Astrocyte (in vitro differentiated cells and primary cell): Measurements from ENCODE around the gene SLC35D3. TPM values are rescaled to one million over a fixed set of nuclear protein-coding genes. Genes with fewer than 3 reads are reported as not detected.

ENCODE experiments used
- DNase-seq: peaks from one replicate; pipeline ENCODE4 v3.0.0-alpha.2; 2010; ENCODE audit warnings: low read depth
- FAIRE-seq: peaks from 2 replicates; lab custom pipeline; 2011; peaks lifted over from hg19 to GRCh38; lab: Jason Lieb, UNC
- H2AFZ ChIP-seq: 2 replicates; pipeline ENCODE4 v1.6.0; 2012; ENCODE audit warnings: low read depth, low read length, inconsistent platforms
- H3K27ac ChIP-seq: 2 replicates; pipeline ENCODE4 v1.5.1; 2011; ENCODE audit warnings: low read depth, low read length, inconsistent platforms
- H3K27me3 ChIP-seq: 2 replicates; pipeline ENCODE4 v1.6.0; 2011; ENCODE audit warnings: low read length, inconsistent platforms; ENCODE audit not compliant: insufficient read depth
- H3K36me3 ChIP-seq: 2 replicates; pipeline ENCODE4 v1.5.1; 2011; ENCODE audit warnings: low read length, inconsistent platforms; ENCODE audit not compliant: insufficient read depth
- H3K4me1 ChIP-seq: 2 replicates; pipeline ENCODE4 v1.5.1; 2011; ENCODE audit warnings: low read length, inconsistent platforms; ENCODE audit not compliant: insufficient read depth
- H3K4me2 ChIP-seq: 2 replicates; pipeline ENCODE4 v1.6.0; 2012; ENCODE audit warnings: low read length, inconsistent platforms
- H3K4me3 ChIP-seq: 2 replicates; pipeline ENCODE4 v1.5.1; 2011; ENCODE audit warnings: low read depth, mild to moderate bottlenecking, low read length, inconsistent platforms; ENCODE audit not compliant: insufficient read depth
- H3K79me2 ChIP-seq: 2 replicates; pipeline ENCODE4 v1.6.0; 2012; ENCODE audit warnings: mild to moderate bottlenecking, low read length, inconsistent platforms; ENCODE audit not compliant: insufficient read depth
- H3K9ac ChIP-seq: 2 replicates; pipeline ENCODE4 v1.6.0; 2012; ENCODE audit warnings: mild to moderate bottlenecking, low read length, inconsistent platforms
- H3K9me3 ChIP-seq: 2 replicates; pipeline ENCODE4 v1.5.1; 2012; ENCODE audit warnings: low read depth, mild to moderate bottlenecking, low read length, inconsistent platforms; ENCODE audit not compliant: insufficient read depth
- H4K20me1 ChIP-seq: 2 replicates; pipeline ENCODE4 v1.6.0; 2012; ENCODE audit warnings: low read length, inconsistent platforms; ENCODE audit not compliant: insufficient read depth
- H3K27ac Mint-ChIP-seq: one replicate; pipeline ENCODE4 v1.8.0; 2021; ENCODE audit warnings: mild to moderate bottlenecking, mixed read lengths; ENCODE audit not compliant: unreplicated experiment
- H3K27me3 Mint-ChIP-seq: one replicate; pipeline ENCODE4 v1.8.0; 2021; ENCODE audit warnings: low read depth, mixed read lengths; ENCODE audit not compliant: unreplicated experiment
- H3K36me3 Mint-ChIP-seq: one replicate; pipeline ENCODE4 v1.8.0; 2021; ENCODE audit warnings: low read depth, mixed read lengths; ENCODE audit not compliant: unreplicated experiment
- H3K4me1 Mint-ChIP-seq: one replicate; pipeline ENCODE4 v1.8.0; 2021; ENCODE audit warnings: low read depth, mixed read lengths; ENCODE audit not compliant: unreplicated experiment
- H3K4me3 Mint-ChIP-seq: one replicate; pipeline ENCODE4 v1.8.0; 2021; ENCODE audit warnings: mild to moderate bottlenecking, moderate library complexity, mixed read lengths; ENCODE audit not compliant: unreplicated experiment
- H3K9me3 Mint-ChIP-seq: one replicate; pipeline ENCODE4 v1.8.0; 2021; ENCODE audit warnings: mild to moderate bottlenecking, mixed read lengths; ENCODE audit not compliant: unreplicated experiment
- CTCF ChIP-seq: IDR thresholded peaks from 2 replicates; pipeline ENCODE4 v1.5.1; 2011; ENCODE audit warnings: low read depth, mild to moderate bottlenecking, inconsistent platforms, low read length, moderate library complexity; ENCODE audit not compliant: insufficient read depth
- EZH2 ChIP-seq: IDR thresholded peaks from 2 replicates; pipeline ENCODE4 v1.6.1; 2012; ENCODE audit warnings: mild to moderate bottlenecking, low read length, inconsistent platforms; ENCODE audit not compliant: insufficient read depth
- total RNA-seq: library from RNA; stranded (reverse); gene quantifications from 2 replicates; pipeline ENCODE4 v1.2.1, GENCODE V29; 2021

SLC35D3 gene
- total RNA-seq, 1 donor from 2014 or later, result not detected

- peaks cover 5% of the 10 kb centered on the region for H3K9me3 ChIP-seq
- H3K9ac ChIP-seq, result peak overlapping the region; percentile 34
- no peak overlapping the region for H3K27ac ChIP-seq
- TF ChIP-seq EZH2 (peak; percentile 77), CTCF (no peak)
- FAIRE-seq, result no peak
- peaks cover 36% of the 10 kb centered on the region for H3K27me3 ChIP-seq
- no peaks in the 10 kb centered on the region for H3K36me3 Mint-ChIP-seq
- H2AFZ ChIP-seq, result peak overlapping the region; percentile 59
- DNase-seq, result no peak
- H3K4me1 Mint-ChIP-seq, result no peaks in the 10 kb centered on the region
- H3K9me3 Mint-ChIP-seq, result peaks cover 2% of the 10 kb centered on the region
- peak overlapping the region; percentile 91 for H3K4me2 ChIP-seq
- no peak overlapping the region for H3K27ac Mint-ChIP-seq
- H3K79me2 ChIP-seq, result no peaks in the 10 kb centered on the region
- H3K36me3 ChIP-seq, result no peaks in the 10 kb centered on the region
- H3K27me3 Mint-ChIP-seq, result peaks cover 41% of the 10 kb centered on the region
- no peaks in the 10 kb centered on the region for H4K20me1 ChIP-seq
- H3K4me1 ChIP-seq, result peaks cover 20% of the 10 kb centered on the region
- peak overlapping the region; percentile 68 for H3K4me3 Mint-ChIP-seq
- H3K4me3 ChIP-seq, result peak overlapping the region; percentile 56
Measured at GRCh38 chr6:136921381-136921935, 643 bp upstream of the SLC35D3 start.

GRCh38 chr6:136922685-136923006 lies 545 bp downstream of the SLC35D3 start:
- Mint-ChIP-seq H3K4me1 (no peaks in the 10 kb centered on the region), H3K4me3 (peak overlapping the region; percentile 79), H3K27ac (no peak overlapping the region), H3K27me3 (peaks cover 50% of the 10 kb centered on the region), H3K9me3 (peaks cover 2% of the 10 kb centered on the region), H3K36me3 (no peaks in the 10 kb centered on the region)
- H2AFZ ChIP-seq, result peak overlapping the region; percentile 59
- H3K27me3 ChIP-seq, result peaks cover 36% of the 10 kb centered on the region
- H3K27ac ChIP-seq, result no peak overlapping the region
- no peaks in the 10 kb centered on the region for H3K79me2 ChIP-seq
- H3K4me1 ChIP-seq, result peaks cover 20% of the 10 kb centered on the region
- FAIRE-seq, result no peak
- peak overlapping the region; percentile 56 for H3K4me3 ChIP-seq
- TF ChIP-seq CTCF, result no peak
- TF ChIP-seq EZH2, result no peak
- DNase-seq, result no peak
- H3K9ac ChIP-seq, result no peak overlapping the region
- peaks cover 5% of the 10 kb centered on the region for H3K9me3 ChIP-seq
- H3K4me2 ChIP-seq, result peak overlapping the region; percentile 91
- H4K20me1 ChIP-seq, result no peaks in the 10 kb centered on the region
- H3K36me3 ChIP-seq, result no peaks in the 10 kb centered on the region

- H3K4me1 Mint-ChIP-seq, result no peaks in the 10 kb centered on the region
- peak overlapping the region; percentile 91 for H3K4me2 ChIP-seq
- H3K27me3 ChIP-seq, result peaks cover 36% of the 10 kb centered on the region
Measured at GRCh38 chr6:136923116-136923953, 1.2 kb downstream of the SLC35D3 start.

More at GRCh38 chr6:136923116-136923953, 1.2 kb downstream of the SLC35D3 start:
- DNase-seq (no peak), FAIRE-seq (no peak)
- peaks cover 5% of the 10 kb centered on the region for H3K9me3 ChIP-seq
- H2AFZ ChIP-seq, result no peak overlapping the region
- Mint-ChIP-seq H3K4me3 (no peak overlapping the region), H3K9me3 (peaks cover 2% of the 10 kb centered on the region), H3K27me3 (peaks cover 50% of the 10 kb centered on the region), H3K36me3 (no peaks in the 10 kb centered on the region), H3K27ac (no peak overlapping the region)
- H3K27ac ChIP-seq, result no peak overlapping the region
- no peaks in the 10 kb centered on the region for H3K36me3 ChIP-seq
- H3K9ac ChIP-seq, result no peak overlapping the region
- no peak overlapping the region for H3K4me3 ChIP-seq
- no peaks in the 10 kb centered on the region for H4K20me1 ChIP-seq
- TF ChIP-seq EZH2 (peak; percentile 39), CTCF (no peak)
- peaks cover 20% of the 10 kb centered on the region for H3K4me1 ChIP-seq
- no peaks in the 10 kb centered on the region for H3K79me2 ChIP-seq
